Ovary (tissue), 10 donors: Measurements from ENCODE around the gene OR11H12. TPM values are rescaled to one million over a fixed set of nuclear protein-coding genes. Genes with fewer than 3 reads are reported as not detected.
"Not testable (repeated sequence)": the region's sequence is repeated elsewhere in the genome, so short reads cannot be mapped to it uniquely, and the experiment has no call there.

Experiments used
- DNase-seq, 5 donors: peaks; one replicate each; pipeline ENCODE4 v3.0.0-alpha.2; 2019 to 2020
- H3K27ac ChIP-seq, 2 donors: fragments of 200-600 bp; one replicate each; pipeline versions ENCODE4 v1.5.1 to v1.8.0; 2019 to 2022
- H3K27me3 ChIP-seq: fragments of 200-600 bp; one replicate; pipeline ENCODE4 v1.8.0; 2022
- H3K36me3 ChIP-seq: fragments of 200-600 bp; sonication (generic); one replicate; pipeline ENCODE4 v1.5.1; 2019
- H3K4me1 ChIP-seq: one replicate; pipeline ENCODE4 v1.8.1; 2013; ENCODE audit warnings: mild to moderate bottlenecking, moderate library complexity; ENCODE audit not compliant: insufficient read depth
- H3K4me3 ChIP-seq: fragments of 200-600 bp; sonication (generic); one replicate; pipeline ENCODE4 v1.5.1; 2017
- H3K9me3 ChIP-seq, 2 donors: fragments of 200-600 bp in 1 of 2; sonication (generic) in 1 of 2; one replicate each; pipeline versions ENCODE4 v1.5.1 to v1.8.1; 2013 to 2019; ENCODE audit warnings: mild to moderate bottlenecking in 1 of 2, moderate library complexity in 1 of 2
- WGBS, 3 donors: extraction: QIAGEN DNeasy Blood & Tissue Kit in 1 of 3; methylation state at CpG; one replicate each; pipeline versions ENCODE4 v1.1.5 to v1.1.7; 2013 to 2017; 5-methylcytosine and 5-hydroxymethylcytosine counted together
- intact Hi-C, 4 donors: fragments of 100-400 bp; cut with DNase I; formaldehyde crosslinking; loops; one replicate each; pipeline versions ENCODE4 v1.11.0 to v1.15.1; 2022 to 2023
- long read RNA-seq, 3 donors: library from polyadenylated mRNA in 2 of 3; unstranded in 2 of 3; transcript quantifications; one replicate each; pipeline ENCODE4 v2.0.0 and lab custom pipeline, GENCODE V29; 2021 to 2026
- polyA plus RNA-seq, 2 donors: library from polyadenylated mRNA; stranded (reverse); fragments of 200-250 nt in 1 of 2; fragments of 350-450 nt in 1 of 2; fragmentation: Illumina TruSeq in 1 of 2; extraction: RNeasy Lipid Tissue Mini Kit (QIAGEN cat#74804) in 1 of 2; gene quantifications; one replicate each; pipeline ENCODE4 v1.2.3, GENCODE V29; 2013 to 2014
- small RNA-seq: library from RNA; depleted of rRNA; stranded (forward); fragments of <200 nt; gene quantifications from one replicate; pipeline ENCODE3, GENCODE V24; 2016
- total RNA-seq, 7 donors: library from RNA; depleted of rRNA in 2 of 7; stranded (reverse); fragments of >200 nt in 2 of 7; fragmentation: NEBNext Ultra II Directional in 3 of 7; extraction: Animal tissue kit (Norgen Biotek cat#: 25700) in 3 of 7; gene quantifications; one replicate each; pipeline versions ENCODE4 v1.1.0 to v1.2.4, GENCODE V29; 2016 to 2023
- donor health status: DM: no; HTN: no; CAD: no; lungs with moderate emphysema.
- donor health status: DM: no; HTN: no; CAD: no.
- donor health status: Bipolar disorder and iron deficiency.
- donor health status: DM: yes; HTN: yes; CAD: no.
- donor health status: DM: no; HTN: no; CAD: no.
- donor health status: DM: yes; HTN: yes; CAD: no.

OR11H12 gene, protein sequence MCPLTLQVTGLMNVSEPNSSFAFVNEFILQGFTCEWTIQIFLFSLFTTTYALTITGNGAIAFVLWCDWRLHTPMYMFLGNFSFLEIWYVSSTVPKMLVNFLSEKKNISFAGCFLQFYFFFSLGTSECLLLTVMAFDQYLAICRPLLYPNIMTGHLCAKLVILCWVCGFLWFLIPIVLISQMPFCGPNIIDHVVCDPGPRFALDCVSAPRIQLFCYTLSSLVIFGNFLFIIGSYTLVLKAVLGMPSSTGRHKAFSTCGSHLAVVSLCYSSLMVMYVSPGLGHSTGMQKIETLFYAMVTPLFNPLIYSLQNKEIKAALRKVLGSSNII
- total RNA-seq = not detected
- not detected for polyA plus RNA-seq
- long read RNA-seq, donor 1 = 0 reads
- long read RNA-seq, donor 2 = 0 reads
- long read RNA-seq, donor 3 = 0 reads

DNA sequence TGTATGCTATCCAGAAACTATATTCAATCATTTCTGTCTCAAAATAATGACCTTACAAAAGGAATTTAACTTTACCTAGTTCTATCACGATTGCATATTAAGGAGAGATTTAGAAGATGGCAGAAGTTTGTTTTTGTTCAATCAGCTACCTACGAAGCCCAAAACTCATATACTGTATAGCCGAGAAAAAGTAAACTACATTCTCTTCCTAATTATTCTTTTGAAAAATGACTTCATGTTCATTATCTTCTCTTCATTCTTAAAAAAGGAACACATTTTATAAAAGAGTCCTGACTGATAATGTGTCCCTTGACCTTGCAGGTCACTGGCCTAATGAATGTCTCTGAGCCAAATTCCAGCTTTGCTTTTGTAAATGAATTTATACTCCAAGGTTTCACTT lies at the start of gene OR11H12:
Gene OR11H12, plus strand, starts transcription at position 301 of the 400 bp plus-strand sequence. Its CDS starts 0 bp downstream, at position 301.
- H3K36me3 ChIP-seq, intact Hi-C loops, H3K27me3 ChIP-seq, H3K27ac ChIP-seq, H3K9me3 ChIP-seq, H3K4me1 ChIP-seq, H3K4me3 ChIP-seq, DNase-seq: not testable (repeated sequence)
- WGBS, 3 donors = no CpG with 5 or more reads among the region's 3 CpGs

DNA sequence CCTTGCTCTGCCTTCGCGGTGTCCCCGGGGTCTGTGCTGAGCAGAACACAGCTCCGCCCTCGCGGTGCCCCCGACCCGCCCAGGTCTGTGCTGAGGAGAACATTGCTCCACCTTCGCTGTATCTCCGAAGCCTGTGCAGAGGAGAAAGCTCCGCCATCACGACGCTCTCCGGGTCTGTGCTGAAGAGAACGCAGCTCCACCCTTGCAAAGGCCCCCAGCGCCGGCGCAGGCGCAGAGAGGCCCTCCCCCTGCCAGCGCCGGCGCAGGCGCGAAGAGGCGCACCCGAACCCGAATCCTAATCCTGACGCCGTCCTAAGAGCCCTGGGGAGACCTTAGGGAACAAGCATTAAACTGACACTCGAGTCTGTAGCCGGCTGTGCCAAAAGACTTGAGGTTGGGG lies 18.0 kb upstream of the OR11H12 start:
- H3K36me3 ChIP-seq, intact Hi-C loops, H3K4me3 ChIP-seq, DNase-seq, H3K4me1 ChIP-seq, H3K9me3 ChIP-seq, H3K27ac ChIP-seq, H3K27me3 ChIP-seq: not testable (repeated sequence)
- 69 to 79% (median 71%) methylated on average over 15 to 19 of the region's 31 CpGs for WGBS, 3 donors

DNA sequence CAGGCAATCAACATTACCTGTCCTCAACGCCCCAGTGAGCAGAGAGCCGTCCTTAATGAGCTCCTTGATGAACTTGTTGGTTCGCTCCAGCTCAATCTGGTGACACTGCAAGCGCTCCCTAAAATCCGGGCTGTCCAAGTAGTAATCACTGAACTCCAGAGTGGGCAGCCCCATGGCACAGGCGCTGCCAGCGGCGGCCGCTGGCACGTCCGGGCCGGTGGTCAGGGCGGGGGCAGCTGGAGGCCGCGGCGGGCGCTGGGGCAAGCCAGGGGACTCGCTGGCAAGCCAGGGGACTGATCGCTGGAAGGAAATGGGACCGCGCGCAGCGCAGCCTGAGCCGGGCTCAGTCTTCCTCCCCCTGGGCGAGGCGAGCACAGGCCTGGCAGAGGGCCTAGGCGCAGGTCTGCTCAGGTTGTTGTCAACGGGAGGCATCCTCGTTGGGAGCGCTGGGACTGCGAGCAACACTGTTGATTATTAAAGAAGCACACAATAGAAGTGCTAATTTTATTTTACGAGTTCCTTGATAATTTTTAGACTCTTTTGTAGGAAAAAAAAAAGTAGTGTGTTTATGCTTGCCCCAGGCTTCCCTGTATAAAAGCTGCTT lies 25.8 kb downstream of the OR11H12 start:
- H3K4me3 ChIP-seq, H3K36me3 ChIP-seq, H3K27ac ChIP-seq, H3K27me3 ChIP-seq, intact Hi-C loops, H3K9me3 ChIP-seq, DNase-seq, H3K4me1 ChIP-seq: not testable (repeated sequence)
- WGBS, 3 donors = 68% methylated on average over 13 of the region's 32 CpGs; no CpG with 5 or more reads in 2 of the 3 donors

DNA sequence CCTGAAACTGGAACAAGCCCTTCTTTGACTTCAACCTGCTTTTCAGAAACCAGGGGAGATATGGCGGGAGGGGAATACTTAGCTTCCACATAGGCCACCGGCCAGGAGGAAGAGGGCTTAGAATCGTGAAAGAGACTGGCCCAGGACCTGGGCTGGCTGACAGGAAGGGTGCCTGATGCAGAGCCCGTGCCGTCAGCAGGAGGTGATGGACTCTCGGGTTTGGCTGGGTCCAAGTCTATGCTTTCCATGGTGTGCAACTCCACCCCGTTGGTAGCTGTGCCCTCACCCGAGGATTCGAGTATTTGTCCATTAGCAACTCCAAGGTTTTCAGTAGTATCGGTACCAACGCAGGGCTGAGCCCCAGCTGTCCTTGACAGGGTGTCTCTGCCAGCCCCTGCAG lies 35.1 kb downstream of the OR11H12 start:
- H3K27me3 ChIP-seq, H3K4me3 ChIP-seq, intact Hi-C loops, DNase-seq, H3K27ac ChIP-seq, H3K4me1 ChIP-seq, H3K9me3 ChIP-seq, H3K36me3 ChIP-seq: not testable (repeated sequence)
- 79% methylated on average over 2 of the region's 11 CpGs; no CpG with 5 or more reads in 2 of the 3 donors for WGBS, 3 donors

DNA sequence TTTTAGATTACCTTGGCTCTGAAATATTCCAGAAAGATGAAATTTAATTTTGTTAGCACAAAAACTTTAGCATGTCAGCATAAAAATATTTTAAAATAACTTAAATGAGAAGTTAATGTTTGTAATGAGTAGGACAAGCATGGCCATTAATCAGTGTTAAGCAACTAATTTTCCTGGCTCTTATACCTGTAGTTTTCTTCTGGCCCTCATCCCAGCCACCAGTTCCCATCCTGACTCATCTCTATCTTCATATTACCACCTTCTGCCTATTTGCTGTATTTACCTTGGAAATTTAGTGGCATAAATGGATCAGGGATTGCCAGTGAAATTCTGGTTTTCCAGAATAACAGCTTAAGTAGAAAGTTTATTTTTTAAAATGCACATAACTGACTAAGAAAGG lies 37.1 kb downstream of the OR11H12 start:
- intact Hi-C loops = not testable (repeated sequence)

DNA sequence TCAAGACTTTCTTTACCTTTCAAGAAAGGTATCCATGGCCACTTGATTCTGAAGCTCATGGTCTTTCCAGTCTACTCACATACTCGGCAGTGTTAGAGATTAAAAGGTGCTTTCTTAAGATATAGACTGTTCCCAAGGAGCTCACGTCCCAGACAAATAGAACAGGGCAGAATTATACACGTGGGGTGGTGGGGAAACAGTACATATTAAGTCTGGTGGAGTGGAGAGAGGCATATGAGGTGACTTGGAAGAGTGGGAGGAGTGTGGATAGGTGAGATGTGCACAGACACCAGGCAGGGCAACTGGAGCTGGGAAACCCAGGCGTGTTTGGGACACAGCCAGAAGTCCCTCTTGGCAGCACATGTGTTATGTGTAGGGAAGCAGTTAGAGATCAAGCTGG lies 37.9 kb downstream of the OR11H12 start:
- H3K36me3 ChIP-seq, H3K9me3 ChIP-seq, H3K27me3 ChIP-seq, H3K4me1 ChIP-seq, H3K27ac ChIP-seq, intact Hi-C loops, DNase-seq, H3K4me3 ChIP-seq: not testable (repeated sequence)
- WGBS, 3 donors = 12 to 17% (median 13%) methylated on average over 2 to 3 of the region's 4 CpGs

More for the DNA sequence above, 37.1 kb downstream of the OR11H12 start:
- DNase-seq, H3K36me3 ChIP-seq, H3K4me3 ChIP-seq, H3K27ac ChIP-seq, H3K9me3 ChIP-seq, H3K4me1 ChIP-seq, H3K27me3 ChIP-seq: not testable (repeated sequence)

DNA sequence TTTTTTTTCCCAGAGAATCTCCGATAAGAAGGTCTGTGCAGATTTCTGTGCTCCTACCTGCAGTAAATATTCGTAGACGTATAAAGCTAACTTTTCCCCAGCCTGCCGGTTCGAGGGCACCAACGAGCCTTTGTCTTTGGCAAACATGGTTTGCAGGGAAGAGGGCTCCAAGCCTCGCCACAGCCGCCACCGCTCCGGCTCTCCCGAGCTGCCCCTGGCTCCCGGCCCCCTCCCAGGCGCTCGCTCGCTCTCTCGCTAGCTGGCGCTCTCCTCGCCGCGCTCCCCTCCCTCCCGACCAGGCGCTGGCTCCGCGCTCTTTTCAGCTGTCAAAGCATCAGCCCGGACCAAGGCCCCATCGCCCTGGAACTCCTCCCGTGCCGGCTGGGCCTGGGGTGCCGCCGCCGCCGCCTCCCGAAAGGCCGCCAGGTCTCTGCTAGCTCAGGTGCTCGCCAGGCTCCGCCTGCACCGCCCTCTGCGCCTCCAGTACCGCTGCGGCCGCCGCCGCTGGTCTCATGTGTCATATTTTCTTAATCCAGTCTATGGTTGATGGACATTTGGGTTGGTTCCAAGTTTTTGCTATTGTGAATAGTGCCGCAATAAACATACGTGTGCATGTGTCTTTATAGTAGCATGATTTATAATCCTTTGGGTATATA lies 45.3 kb downstream of the OR11H12 start:
- DNase-seq, intact Hi-C loops: not testable (repeated sequence)
- WGBS, 3 donors = 54 to 67% (median 64%) methylated on average over 20 to 24 of the region's 45 CpGs

More for the DNA sequence above, 45.3 kb downstream of the OR11H12 start:
- not testable (repeated sequence) for H3K27me3 ChIP-seq, H3K27ac ChIP-seq, H3K4me1 ChIP-seq, H3K4me3 ChIP-seq, H3K36me3 ChIP-seq, H3K9me3 ChIP-seq

Small RNA genes within 50 kb of the gene (small RNA-seq; reads per million reads assigned to genes)
- gene CR383656.6 = not detected
- gene CR383656.7 = not detected
- gene CR383656.9 = not detected
